ENCODE results near the gene TMC6. TPM values are rescaled to one million over a fixed set of nuclear protein-coding genes. Genes with fewer than 3 reads are reported as not detected.

Gene TMC6
- total and polyA plus RNA-seq, 2 of the 13 experiments (the other 11 are each of a cell fraction or from before 2014, with no cell fraction given) = 48.4 to 99.1 TPM

DNA sequence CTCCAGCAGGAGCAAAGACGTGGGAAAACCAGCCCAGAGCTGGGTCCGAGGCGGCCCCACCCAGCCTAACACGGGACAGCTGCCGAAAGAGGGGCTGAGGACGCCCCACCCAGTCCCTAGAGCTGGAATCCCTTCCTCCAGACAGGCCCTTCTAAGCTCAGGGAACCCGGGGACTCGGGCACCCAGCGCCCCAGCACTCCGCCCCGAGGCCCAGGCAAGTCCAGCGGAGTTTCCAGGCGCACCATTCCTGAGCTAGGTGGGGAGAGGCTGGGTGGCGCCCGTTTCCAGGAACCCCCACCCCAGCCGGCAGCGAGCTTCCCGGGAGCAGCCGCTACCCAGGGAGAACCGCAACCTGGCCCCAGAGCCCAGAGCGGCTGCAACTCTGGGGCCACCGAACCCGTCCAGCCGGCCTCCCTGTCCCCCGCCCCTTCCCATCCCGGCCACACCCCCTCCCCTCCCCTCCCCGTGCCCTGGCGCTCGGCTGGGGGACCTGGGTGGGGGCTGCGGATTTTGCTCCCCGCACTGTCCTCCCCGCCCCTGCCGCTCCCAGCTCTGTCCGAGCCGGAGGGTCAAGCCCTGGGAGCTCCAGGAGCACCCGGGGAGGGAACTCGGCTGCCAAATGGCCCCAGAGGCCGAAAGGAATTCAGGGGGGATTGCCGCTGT, 536 bp downstream of the TMC6 start (continued):
- TF ChIP-seq, protein P1, sequence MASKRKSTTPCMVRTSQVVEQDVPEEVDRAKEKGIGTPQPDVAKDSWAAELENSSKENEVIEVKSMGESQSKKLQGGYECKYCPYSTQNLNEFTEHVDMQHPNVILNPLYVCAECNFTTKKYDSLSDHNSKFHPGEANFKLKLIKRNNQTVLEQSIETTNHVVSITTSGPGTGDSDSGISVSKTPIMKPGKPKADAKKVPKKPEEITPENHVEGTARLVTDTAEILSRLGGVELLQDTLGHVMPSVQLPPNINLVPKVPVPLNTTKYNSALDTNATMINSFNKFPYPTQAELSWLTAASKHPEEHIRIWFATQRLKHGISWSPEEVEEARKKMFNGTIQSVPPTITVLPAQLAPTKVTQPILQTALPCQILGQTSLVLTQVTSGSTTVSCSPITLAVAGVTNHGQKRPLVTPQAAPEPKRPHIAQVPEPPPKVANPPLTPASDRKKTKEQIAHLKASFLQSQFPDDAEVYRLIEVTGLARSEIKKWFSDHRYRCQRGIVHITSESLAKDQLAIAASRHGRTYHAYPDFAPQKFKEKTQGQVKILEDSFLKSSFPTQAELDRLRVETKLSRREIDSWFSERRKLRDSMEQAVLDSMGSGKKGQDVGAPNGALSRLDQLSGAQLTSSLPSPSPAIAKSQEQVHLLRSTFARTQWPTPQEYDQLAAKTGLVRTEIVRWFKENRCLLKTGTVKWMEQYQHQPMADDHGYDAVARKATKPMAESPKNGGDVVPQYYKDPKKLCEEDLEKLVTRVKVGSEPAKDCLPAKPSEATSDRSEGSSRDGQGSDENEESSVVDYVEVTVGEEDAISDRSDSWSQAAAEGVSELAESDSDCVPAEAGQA (IDR thresholded peaks at IDR 0.05; ENCODE audit: low read depth) = no peak
- TF ChIP-seq, protein P1 (CRISPR knock-in tag; IDR thresholded peaks at IDR 0.05; ENCODE audit: borderline replicate concordance) = no peak
- no peak; the same call in none of the 2 replicates for TF ChIP-seq ZNF451 (CRISPR knock-in tag; IDR thresholded peaks at IDR 0.05)
- no peak for TF ChIP-seq HIVEP1 (CRISPR knock-in tag; IDR thresholded peaks at IDR 0.05)
- peak; percentile 84; the same call in 1 of the 2 replicates for TF ChIP-seq ZNF773 (CRISPR knock-in tag; IDR thresholded peaks at IDR 0.05; ENCODE audit: borderline replicate concordance)
- TF ChIP-seq RORA (CRISPR knock-in tag; IDR thresholded peaks at IDR 0.05) = no peak
- peak; percentile 40 for TF ChIP-seq HNF4A (CRISPR knock-in tag; IDR thresholded peaks at IDR 0.05)
- TF ChIP-seq ZNF567 (CRISPR knock-in tag; IDR thresholded peaks at IDR 0.05; ENCODE audit: borderline replicate concordance) = no peak
- TF ChIP-seq ZC3H4 (CRISPR knock-in tag; IDR thresholded peaks at IDR 0.05; ENCODE audit: borderline replicate concordance) = no peak
- TF ChIP-seq MED13 (CRISPR knock-in tag; IDR thresholded peaks at IDR 0.05) = no peak
- no peak for TF ChIP-seq ZSCAN31 (CRISPR knock-in tag; IDR thresholded peaks at IDR 0.05; ENCODE audit: low read depth)
- TF ChIP-seq, protein P2, sequence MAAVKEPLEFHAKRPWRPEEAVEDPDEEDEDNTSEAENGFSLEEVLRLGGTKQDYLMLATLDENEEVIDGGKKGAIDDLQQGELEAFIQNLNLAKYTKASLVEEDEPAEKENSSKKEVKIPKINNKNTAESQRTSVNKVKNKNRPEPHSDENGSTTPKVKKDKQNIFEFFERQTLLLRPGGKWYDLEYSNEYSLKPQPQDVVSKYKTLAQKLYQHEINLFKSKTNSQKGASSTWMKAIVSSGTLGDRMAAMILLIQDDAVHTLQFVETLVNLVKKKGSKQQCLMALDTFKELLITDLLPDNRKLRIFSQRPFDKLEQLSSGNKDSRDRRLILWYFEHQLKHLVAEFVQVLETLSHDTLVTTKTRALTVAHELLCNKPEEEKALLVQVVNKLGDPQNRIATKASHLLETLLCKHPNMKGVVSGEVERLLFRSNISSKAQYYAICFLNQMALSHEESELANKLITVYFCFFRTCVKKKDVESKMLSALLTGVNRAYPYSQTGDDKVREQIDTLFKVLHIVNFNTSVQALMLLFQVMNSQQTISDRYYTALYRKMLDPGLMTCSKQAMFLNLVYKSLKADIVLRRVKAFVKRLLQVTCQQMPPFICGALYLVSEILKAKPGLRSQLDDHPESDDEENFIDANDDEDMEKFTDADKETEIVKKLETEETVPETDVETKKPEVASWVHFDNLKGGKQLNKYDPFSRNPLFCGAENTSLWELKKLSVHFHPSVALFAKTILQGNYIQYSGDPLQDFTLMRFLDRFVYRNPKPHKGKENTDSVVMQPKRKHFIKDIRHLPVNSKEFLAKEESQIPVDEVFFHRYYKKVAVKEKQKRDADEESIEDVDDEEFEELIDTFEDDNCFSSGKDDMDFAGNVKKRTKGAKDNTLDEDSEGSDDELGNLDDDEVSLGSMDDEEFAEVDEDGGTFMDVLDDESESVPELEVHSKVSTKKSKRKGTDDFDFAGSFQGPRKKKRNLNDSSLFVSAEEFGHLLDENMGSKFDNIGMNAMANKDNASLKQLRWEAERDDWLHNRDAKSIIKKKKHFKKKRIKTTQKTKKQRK (IDR thresholded peaks at IDR 0.05; ENCODE audit: low read length) = no peak
- no peak for TF ChIP-seq GLI4 (CRISPR knock-in tag; IDR thresholded peaks at IDR 0.05; ENCODE audit: borderline replicate concordance)
- TF ChIP-seq KMT2A (CRISPR knock-in tag; IDR thresholded peaks at IDR 0.05) = peak; percentile 20
- TF ChIP-seq ZMAT3 (CRISPR knock-in tag; conservative IDR thresholded peaks at IDR 0.05) = peak; percentile 30
- TF ChIP-seq, protein P3, sequence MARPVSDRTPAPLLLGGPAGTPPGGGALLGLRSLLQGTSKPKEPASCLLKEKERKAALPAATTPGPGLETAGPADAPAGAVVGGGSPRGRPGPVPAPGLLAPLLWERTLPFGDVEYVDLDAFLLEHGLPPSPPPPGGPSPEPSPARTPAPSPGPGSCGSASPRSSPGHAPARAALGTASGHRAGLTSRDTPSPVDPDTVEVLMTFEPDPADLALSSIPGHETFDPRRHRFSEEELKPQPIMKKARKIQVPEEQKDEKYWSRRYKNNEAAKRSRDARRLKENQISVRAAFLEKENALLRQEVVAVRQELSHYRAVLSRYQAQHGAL (CRISPR knock-in tag; IDR thresholded peaks at IDR 0.05; ENCODE audit: not compliant biosample characterization) = peak; percentile 30
- TF ChIP-seq ZNF264 (CRISPR knock-in tag; IDR thresholded peaks at IDR 0.05) = no peak
- TF ChIP-seq RBAK (CRISPR knock-in tag; IDR thresholded peaks at IDR 0.05) = no peak
- no peak for TF ChIP-seq ZNF660 (CRISPR knock-in tag; IDR thresholded peaks at IDR 0.05; ENCODE audit: borderline replicate concordance, low read depth)
- no peak for TF ChIP-seq YEATS2 (CRISPR knock-in tag; IDR thresholded peaks at IDR 0.05; ENCODE audit: borderline replicate concordance)
- no peak for TF ChIP-seq RXRB (CRISPR knock-in tag; IDR thresholded peaks at IDR 0.05; ENCODE audit: borderline replicate concordance)

Data from HepG2 (cell line).